Measurements from ENCODE around the gene E2F4.
A peak's percentile ranks its signal among the peaks of the same experiment; 100 is the strongest.

E2F4 gene

DNA sequence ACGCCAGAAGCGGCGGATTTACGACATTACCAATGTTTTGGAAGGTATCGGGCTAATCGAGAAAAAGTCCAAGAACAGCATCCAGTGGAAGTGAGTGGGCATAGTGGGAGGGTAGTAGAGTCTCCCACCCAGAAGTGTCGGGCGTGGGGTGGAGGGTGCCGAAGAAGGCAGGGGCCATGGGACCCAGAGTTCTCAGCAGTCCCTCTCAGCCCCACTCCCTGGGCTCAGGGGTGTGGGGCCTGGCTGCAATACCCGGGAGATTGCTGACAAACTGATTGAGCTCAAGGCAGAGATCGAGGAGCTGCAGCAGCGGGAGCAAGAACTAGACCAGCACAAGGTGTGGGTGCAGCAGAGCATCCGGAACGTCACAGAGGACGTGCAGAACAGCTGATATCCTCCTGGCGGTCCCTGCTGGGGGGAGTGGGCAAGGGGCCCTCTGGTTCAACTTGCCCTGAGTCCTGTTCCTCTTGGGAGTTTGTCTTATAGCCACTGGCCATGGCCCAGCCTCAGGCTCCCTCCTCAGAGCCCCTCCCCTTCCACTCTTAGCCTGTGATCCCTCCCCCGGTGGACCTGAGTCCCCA is 916 bp downstream of the E2F4 start:
- DNase-seq: no peak

- no peak for DNase-seq
Observed at GRCh38 chr16:67193536-67193935, 1.6 kb downstream of the E2F4 start.

DNA sequence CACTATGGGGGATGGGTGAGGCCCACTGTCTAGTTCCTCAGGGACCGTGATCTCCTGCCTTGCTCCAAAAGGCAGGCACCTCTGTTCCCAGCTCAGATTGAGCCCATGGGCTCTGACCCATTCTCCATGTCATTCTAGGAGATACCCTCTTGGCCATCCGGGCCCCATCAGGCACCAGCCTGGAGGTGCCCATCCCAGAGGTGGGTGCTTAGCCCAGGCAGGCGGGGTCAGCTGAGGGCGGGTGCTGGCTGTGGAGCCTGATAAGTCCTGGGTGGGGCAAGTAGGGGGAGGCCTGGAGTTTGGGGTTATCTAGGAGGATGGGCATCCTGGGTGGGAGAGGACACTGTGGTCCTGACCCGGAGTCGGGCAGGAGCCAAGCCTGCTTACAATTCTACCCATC is 2.3 kb downstream of the E2F4 start:
- DNase-seq: no peak

- no peak for DNase-seq
Observed at GRCh38 chr16:67195676-67196075, 3.7 kb downstream of the E2F4 start.

DNA sequence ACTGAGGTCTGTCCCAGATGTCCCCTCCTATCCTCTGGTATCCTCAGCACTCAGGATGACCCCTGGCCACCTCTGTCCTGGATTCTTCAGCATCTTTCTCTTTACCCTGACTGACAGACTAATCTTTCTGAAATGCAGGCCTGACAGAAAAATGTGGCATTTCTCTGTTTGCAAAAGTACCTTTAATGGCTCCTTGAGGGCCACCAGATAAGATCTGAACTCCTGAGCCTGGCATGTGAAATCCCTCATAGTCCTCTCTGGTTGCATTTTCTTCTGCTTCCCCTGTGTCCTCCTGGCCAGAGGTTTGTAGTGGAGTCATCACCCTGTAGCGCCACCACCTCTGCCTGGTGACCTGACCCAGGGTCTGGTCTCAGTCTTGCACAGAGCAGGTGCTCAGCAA is 4.9 kb downstream of the E2F4 start:
- no peak for DNase-seq

DNA sequence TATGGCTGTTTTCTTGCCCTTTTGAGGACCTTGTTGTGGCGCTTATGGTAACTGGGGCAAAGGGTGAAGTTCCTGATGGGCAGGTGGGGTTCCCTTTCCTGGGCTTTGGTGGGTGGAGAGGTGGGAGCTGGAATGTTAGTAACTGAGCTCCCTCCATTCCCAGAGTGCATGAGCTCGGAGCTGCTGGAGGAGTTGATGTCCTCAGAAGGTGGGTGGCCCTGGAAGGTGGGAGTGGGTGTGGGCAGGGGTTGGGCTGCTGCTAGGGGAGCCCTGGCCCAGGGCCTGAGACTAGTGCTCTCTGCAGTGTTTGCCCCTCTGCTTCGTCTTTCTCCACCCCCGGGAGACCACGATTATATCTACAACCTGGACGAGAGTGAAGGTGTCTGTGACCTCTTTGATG is 5.7 kb downstream of the E2F4 start:
- DNase-seq: no peak

DNA sequence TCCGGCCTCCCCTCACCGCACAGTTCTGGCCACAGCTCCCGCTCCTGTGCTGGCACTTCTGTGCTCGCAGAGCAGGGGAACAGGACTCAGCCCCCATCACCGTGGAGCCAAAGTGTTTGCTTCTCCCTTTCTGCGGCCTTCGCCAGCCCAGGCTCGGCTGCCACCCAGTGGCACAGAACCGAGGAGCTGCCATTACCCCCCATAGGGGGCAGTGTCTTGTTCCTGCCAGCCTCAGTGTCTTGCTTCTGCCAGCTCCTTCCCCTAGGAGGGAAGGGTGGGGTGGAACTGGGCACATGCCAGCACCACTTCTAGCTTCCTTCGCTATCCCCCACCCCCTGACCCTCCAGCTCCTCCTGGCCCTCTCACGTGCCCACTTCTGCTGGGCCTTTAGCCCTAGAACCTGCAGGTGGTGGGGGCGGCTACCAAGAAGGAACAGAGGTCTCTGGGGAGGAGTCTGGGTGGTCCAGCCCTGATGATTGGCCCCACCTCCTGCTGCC is 6.3 kb downstream of the E2F4 start:
- peak; percentile 32 for DNase-seq

GRCh38 chr16:67199011-67199807 is 7.3 kb downstream of the E2F4 start, which contains the start of gene ELMO3:
Gene ELMO3 (plus strand): TSS chr16:67199131. CDS start chr16:67199327, 196 bp downstream.
- DNase-seq: no peak

DNA sequence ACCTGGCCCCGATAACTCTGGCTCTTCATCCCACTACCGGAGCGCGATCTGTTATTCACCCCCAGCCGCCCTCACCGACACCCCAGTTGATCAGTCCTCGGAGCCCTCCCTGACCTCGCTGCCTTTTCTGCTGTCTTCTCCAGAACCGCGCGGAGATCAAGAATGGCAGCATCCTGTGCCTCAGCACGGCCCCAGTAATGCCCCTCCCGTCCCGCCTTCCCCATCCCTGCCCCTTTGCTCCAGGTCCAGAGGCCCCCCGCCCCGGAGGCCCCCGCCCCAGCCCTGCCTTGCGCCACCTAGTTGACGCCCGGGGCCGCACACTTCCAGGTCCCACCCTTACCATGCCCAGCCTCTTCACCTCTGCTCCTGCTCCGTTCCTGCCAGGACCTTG is 7.8 kb downstream of the E2F4 start:
- DNase-seq: no peak

DNA sequence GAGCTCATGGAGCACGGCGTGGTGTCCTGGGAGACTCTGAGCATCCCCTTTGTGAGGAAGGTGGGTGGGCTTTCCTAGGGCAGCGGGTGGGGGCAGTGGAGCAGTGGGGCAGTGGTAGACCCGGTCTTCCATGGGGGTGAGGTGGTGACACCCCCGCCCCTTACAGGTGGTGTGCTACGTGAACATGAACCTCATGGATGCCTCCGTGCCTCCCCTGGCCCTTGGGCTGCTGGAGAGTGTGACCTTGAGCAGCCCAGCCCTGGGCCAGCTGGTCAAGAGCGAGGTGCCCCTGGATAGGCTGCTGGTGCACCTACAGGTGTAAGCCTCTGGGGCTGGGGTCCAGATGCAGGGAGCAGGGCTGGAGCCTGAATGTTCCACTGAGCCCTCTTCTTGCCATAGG is 8.5 kb downstream of the E2F4 start:
- DNase-seq: no peak

GRCh38 chr16:67201411-67202345 is 9.7 kb downstream of the E2F4 start:
- no peak for DNase-seq

DNA sequence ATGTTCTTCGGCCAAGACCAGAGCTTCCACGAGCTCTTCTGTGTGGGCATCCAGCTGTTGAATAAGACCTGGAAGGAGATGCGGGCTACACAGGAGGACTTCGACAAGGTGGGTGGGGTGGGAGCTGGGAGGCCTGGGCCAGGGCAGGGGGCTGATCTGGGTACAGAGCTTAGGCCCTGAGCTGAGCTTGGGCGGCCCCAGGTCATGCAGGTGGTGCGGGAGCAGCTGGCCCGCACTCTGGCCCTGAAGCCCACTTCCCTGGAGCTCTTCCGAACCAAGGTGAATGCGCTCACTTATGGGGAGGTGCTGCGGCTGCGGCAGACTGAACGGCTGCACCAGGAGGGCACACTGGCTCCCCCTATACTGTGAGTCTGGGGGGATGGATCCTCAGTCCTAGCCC is 10.5 kb downstream of the E2F4 start:
- DNase-seq: no peak

- no peak for DNase-seq
Observed at GRCh38 chr16:67202956-67203493, 11.1 kb downstream of the E2F4 start.

DNA sequence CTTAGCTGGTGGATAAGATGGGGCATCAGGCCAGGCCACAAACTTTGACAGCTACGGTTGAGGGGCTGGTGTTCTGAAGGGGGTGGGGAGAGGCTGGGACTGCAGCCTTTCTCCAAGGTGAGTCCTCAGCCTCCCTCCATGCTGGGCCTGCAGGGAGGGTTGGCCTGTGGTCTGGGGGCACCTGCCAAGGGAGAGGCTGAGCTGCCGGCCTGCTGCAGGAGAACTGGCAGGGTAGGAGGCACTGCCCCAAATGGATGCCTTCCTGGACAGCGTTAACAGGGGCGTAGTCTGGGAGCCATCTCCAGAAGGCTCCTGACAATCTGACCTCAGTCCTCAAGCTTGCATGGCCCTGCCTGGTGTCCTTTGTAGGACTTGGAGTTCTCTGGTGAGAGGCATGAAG is 12.1 kb downstream of the E2F4 start:
- DNase-seq: no peak

- DNase-seq: no peak
Observed at GRCh38 chr16:67206129-67206837, 14.3 kb downstream of the E2F4 start.

GRCh38 chr16:67206838-67207248 is 14.9 kb downstream of the E2F4 start:
- DNase-seq: no peak

GRCh38 chr16:67207249-67208091 is 15.5 kb downstream of the E2F4 start:
- no peak for DNase-seq

DNA sequence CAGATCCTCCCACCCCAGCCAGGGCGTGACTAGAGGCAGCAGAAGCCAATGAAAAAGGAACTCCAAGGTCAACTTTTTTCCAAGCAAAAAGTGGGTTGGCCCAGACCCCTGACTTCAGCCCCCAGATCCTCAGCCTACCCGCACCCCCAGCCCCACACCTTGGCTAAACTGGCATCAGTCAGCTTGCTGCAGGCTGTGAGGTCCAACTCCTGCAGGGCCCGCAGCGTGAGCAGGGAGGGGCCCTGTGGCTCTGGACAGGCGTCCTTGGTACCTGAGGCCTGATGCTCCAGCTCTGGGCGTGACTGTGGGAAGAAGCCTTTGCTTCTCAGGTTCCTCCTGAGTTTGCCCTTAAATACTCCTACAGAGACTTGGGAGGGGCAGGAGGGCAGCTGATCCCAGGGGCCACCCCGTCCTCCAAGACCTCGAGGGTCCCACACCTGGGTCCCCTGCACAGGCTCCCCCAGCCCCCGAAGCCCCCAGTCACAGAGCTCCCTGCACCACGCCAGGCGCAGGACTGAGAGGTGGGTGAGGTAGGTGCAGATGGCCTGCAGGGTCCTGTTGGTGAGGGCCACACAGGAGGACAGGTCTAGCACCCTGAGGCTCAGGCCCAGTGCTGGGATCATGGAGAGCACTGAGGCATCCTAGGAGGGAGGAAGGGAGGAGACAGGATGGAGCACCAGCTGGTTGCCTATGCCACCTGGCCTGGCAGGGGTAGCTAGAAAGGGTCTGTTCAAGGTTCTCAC is 16.4 kb downstream of the E2F4 start:
- no peak for DNase-seq

- DNase-seq: no peak
Observed at GRCh38 chr16:67209565-67209964, 17.6 kb downstream of the E2F4 start.

GRCh38 chr16:67210069-67210937 is 18.3 kb downstream of the E2F4 start:
- DNase-seq: no peak
